ENCODE results near the gene DMGDH. TPM values are rescaled to one million over a fixed set of nuclear protein-coding genes. Genes with fewer than 3 reads are reported as not detected.

Gene DMGDH
- 0.48 and 1.5 TPM in 2 replicates for total RNA-seq
- polyA plus RNA-seq (2012): 5.2 TPM

DNA sequence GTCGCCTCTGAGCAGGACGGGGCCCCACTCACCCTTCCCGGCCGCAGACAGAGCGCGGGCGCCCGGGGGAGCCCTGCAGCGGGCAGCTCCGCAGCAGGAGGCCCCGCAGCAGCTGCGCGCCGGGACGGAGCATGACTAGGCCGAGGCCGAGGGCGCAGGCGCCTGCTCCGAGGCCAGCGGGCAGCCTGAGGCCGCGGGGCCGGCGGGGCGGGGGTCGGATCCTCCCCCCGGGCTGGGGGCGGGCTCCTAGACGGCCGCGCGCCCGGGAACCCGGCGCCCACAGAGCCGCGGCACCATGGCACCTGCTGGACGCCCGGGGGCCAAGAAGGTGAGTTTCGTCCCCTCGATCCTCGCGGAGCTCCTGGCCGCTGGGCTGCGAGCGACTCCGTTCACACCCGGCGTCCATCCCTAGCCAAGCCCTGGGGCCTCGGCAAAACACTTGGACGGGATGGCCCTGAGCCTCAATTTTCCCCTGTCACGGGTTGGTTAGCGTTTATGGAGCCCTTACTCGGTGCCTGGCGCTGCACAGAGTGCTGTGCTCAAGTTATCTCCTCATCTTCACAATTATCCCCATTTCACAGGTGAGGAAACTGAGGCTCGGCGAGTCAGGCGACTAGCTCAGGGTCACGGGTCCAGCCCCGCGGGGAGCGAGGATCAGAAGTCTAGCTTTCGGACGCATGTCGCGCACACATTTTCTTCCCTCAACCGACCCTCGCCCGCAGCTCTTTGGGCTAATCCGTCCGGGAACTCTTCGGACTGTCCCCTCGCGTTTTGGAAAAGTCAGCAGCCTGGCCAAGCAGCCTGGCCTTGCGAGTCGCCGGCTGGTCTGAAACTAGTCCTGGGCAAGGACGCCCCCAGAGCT, at the start of gene DMGDH, which contains the start of gene BHMT2:
Gene DMGDH (minus strand): TSS at position 187 of the 862 bp plus-strand sequence. CDS start 54 bp downstream, at position 133.
Gene BHMT2 (plus strand): TSS at position 280 of the 862 bp plus-strand sequence. CDS start 16 bp downstream, at position 296.
- DNase-seq (ENCODE audit: low read depth): peak; percentile 51

DNA sequence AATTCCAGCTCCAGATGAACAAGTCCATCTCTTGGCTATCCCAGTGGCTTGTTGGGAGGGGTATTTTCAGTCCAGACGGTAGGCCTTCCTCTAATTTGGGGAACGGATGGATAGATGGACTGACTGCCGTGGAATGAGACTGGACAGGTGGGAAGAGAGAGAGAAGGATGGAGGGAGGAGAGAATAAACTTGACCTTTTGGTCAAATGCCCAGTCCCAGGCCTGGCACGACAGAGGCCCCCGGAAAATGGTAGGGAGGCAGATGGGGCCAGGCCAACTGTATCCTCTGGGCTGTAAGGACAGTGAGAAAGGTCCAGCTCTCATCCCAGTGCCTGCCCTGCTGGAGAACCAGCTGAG, 43.2 kb upstream of the DMGDH start:
- no peak for DNase-seq (ENCODE audit: low read depth)

DNA sequence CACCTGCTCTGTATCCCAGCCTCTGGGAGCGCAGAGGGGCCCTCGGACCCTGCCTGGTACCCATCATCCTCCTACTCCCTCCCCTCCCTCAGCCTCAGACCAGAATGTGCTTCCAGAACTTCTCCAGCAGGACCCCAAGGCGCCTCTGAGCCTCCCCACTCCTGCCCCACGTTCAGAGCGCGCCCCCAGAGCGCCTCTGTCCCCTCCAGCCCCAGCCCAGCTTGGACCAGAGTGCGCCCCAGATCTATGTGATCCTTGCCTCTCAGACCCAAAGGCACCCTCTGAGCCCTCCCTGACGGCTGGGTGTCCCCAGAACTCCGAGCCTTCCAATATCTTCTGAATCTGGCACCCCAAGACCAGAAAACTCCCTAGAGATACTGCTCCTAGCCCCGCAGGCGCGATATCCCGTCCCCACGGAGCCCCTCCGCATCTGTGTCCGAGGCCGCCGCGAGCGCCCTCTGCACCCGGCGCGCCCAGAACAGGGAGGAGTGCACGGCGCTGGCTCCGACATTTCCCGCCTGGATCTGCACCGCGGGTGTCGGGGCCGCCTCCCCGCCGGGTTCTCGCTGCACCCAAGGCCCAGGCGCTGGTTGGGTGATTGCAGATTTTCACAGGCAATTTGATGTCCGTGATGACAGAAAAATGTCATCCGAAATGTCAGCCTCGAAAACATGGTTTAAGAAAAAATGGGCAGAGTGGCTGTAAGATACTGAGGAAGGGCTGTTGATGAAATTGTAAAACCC, 42.7 kb upstream of the DMGDH start:
- DNase-seq (ENCODE audit: low read depth): no peak

DNA sequence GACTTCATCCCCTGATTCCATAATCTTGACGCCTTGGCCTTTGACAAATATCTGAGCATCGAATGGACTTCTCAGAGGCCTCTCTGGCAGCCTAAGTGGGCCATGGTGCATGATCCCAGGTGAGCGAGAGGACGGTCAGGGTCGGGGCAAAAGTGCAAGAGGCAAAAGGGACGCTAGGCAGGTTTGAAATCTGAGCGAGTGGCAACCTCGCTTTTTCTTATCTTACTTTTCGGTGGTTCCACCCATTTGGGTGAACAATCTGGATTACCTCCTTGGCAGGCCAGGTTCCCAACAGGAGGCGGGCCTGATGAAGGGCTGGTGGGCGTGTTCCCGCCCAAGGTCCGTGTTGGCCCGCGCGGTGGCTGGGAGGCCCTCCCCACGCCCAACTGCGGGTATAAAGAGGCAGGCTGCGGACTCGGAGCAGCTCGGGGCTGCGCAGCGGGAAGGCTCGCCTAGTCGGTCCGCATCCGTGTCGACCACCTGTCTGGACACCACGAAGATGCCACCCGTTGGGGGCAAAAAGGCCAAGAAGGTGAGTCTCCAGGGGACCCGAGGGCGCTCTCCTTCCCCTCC, 42.0 kb upstream of the DMGDH start, which contains the start of gene BHMT:
Gene BHMT (plus strand): TSS at position 423 of the 573 bp plus-strand sequence. CDS start 77 bp downstream, at position 500.
- no peak for DNase-seq (ENCODE audit: low read depth)

DNA sequence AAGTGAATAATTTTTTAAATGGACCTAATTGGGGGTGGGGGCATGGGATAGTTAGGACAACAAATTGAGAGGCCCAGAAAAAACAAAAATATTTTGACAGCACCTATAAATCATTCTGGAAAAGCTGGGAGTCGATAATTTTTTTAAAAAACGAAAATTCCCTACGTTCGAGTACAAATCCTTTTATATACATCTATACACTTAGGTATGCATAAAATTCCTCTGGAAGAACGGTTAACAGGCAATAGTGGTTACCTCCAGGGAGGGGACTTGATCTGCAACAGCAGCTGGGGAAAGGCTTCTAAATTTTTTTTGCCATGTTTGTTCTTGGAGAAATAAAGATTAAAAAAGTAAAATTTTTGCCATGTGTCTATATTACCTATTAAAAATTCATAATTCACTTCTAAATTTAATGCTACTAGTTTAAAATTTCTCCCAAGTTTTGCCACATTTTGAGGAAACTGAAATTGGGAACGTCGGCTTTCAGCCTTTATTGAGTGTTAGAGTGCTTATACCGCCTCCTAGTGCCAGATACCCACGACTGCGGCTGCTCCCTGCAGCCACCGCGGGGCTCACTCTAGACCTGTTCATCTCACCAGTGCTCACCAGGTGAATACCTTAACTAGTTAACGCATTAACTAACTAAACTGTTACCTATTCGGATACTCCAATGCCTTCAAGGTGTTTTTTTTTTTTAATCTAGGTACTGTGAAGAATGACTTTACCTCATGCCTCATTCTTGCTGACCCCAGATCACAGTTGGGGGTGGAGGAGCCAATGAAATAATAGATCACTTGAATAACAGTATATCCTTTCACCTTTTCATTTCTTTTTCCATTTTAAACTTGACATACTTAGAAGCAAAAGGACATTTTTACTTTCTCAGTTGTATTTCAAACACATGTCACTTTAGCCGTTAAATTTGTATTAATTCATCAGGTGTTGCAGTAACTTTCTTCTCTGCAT, 40.3 kb upstream of the DMGDH start:
- no peak for DNase-seq (ENCODE audit: low read depth)

DNA sequence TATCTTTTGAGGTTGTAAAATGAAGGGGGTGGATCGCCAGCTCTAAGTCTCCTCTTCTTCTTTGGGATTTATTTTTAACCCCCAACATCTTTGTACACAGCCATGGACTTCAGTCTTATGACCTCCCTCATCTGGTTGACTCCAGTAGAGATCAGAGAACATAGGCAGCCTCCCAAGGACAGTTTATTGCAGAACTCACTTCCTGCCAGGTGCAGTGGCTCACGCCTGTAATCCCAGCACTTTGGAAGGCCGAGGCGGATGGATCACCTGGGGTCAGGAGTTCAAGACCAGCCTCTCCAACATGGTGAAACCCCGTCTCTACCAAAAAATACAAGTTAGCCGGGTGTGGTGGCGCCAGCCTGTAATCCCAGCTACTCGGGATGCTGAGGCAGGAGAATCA, 39.3 kb upstream of the DMGDH start:
- DNase-seq (ENCODE audit: low read depth): no peak

DNA sequence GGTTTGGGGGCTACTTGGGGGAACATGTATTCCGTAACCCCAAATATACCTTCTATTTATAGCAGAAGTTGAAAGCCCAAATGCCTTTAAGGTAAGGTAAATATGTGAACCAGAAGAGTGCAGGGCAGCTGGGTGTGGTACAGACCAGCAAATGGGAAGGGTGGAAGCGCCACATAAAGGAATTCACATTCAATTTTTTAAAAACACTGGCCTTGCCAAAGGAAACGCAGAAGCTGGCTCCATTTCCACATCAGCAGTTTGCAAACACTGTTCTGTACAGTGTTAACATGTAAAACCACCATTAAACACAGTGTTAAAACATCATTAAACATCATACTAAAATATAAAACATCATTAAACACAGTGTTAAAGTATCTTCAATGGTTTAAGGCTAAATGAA, 38.6 kb upstream of the DMGDH start:
- DNase-seq (ENCODE audit: low read depth): no peak

DNA sequence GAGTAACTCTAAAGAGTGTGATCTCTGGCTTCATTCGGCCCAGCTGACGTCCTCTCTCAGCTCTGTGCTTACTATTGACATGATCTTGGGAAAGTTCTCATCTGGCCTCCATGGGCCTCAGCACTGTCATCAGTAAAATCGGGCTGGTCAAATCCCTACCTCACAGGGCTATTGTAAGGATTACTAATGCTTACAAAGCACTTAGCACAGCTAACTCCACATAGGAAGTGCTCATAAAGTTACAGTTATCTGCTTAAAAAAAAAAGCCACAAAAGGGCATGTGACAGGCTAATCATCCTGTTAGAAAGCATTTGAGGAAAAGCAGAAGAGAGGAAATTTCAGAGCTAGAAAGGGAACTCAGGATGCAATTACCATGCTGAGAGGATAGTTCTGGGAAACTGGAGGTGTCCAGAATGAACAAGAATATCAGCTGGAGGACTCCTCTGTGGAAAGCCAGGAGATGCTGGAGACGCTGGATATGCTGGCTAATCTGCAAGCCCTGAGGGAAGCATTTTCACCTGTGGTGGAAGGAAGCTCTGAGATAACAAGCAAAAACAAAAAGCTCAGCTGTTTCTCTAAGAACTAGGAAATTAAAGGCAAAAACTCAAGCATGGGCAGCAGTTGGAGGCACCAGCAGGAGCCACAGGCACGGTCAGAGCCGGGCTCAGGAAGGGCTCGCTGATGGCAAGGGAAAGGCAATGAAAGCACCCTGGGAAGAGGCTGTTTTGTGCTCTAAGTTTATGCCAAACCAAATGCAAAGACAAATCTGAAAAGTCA, 37.7 kb upstream of the DMGDH start:
- DNase-seq (ENCODE audit: low read depth): no peak

DNA sequence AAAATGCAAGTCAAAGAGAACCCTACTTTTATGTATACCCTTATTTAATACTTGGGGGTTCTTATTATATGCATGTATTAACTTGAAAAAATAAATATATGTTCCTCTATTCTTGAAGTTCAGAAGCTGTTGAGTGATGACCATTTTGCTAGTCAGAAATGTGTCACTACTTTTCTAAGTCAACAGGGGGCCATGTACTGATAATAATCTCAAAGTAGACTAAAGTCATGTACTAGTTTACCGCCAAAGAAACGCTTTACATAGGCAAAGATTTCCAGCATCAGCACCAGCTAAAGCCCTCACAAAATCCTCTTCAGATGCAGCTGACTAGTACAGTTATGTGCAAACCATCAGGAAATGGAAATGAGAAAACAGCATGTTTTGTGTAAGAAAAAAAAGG, 36.4 kb upstream of the DMGDH start:
- DNase-seq (ENCODE audit: low read depth): no peak

DNA sequence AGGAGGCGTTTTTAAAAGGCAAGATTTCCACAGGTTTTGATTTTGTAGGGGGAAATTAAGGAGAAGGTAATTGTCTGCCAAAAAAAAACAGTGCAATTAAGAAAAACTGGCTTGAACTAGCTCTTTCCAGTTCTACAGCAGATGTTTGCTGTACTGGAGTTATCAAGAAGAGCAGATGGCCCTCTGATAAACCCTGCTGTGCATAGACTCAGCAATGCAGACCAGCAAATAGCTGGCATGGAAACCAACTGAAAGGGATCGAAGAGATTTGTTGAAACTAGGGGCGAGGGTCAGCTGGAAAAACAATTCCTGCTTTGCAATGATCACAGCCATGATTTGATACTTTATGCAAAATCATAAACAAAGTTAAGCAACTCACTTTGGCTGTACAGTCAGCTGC, 24.3 kb upstream of the DMGDH start:
- no peak for DNase-seq (ENCODE audit: low read depth)

DNA sequence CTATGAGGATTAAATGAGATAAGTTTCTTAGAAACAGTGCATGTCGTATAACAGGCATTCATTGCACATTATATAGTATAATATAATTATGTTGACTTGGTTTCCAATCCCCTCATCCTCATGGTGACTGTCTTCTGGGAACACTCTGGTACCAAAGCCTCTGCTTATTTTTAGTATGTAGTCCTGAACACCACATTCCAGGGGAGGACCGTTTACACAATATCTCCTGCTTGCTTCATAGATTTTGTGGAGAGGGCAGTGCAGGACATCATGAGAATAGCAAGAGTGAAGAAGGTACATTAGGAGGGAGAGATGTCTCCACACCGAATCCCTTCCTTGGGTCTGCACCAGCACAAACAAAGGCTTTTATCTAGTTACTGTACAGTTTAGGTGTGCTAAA, 21.6 kb upstream of the DMGDH start:
- no peak for DNase-seq (ENCODE audit: low read depth)

DNA sequence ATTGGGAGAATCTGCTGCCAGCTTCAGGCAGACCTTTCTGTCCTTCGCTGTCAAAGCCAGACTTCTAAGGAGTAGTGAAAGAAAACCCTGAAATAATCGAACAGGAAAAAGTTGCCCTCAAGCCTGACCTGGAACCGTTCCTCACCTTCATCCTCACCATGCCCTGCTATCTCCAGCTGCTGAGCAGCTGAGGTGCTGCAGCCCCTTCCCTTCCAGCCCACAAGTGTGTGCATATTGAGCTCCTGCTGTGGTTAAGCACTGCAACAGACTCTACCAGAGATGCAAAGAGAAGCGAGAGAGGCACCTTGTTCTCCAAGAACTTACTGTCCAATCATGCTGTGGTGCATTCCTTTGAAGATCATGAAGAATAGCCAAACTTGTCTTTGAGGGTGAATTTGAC, 19.0 kb upstream of the DMGDH start:
- no peak for DNase-seq (ENCODE audit: low read depth)

DNA sequence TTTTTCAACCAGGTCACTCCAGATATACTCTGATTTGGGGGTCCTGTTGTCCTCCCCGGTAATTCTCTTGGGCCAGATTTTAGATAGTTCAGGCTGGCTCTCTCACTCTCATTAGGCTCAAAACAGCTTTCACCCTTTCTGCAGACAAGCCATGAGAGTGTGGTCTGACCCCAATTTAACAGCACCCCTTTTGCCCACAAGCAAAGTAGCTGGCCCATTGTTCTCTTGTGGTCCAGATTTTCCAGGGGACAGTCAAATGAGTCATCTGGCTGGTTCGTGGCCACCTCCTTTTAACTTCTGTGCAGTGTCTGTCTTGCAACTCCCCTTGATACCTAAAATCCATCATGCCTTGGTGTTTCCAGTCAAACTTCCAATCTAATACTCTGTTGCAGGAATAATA, 16.6 kb upstream of the DMGDH start:
- DNase-seq (ENCODE audit: low read depth): peak; percentile 52

DNA sequence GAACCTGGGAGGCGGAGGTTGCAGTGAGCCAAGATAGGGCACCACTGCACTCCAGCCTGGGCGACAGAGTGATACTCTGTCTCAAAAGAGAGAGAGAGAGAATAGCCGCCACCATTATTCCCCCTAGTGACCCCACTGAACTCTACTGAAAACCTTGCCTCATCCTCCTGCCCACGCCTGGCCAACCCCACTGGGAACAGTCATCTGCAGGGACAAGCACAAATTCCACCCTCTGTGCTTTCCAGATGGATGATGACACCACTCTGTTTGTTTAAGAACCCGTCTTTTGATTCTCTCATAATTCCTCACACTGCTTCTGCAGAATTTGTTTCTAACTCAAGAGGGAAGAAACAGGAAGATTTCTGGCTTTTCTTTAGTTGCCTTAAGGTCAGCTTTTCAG, 12.3 kb upstream of the DMGDH start:
- DNase-seq (ENCODE audit: low read depth): no peak

DNA sequence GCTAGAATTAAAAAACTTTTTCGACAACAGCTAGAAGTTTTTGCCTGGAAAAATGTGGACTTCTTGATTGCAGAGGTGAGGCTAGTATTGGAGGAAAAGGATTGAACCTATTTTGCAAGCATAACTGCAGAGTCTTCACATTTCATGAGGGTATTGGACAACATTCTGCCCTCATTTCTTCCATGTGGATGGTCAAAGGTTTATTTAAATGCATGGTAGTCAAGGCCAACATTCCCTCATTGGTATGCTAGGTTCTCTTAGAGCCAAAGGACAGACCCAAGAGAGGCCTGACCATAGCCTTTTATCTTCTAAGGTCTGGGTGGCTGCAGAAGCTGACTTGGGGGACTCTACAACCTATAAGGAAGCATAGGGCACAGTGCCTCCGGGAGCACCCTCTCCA, 11.3 kb upstream of the DMGDH start:
- DNase-seq (ENCODE audit: low read depth): no peak

DNA sequence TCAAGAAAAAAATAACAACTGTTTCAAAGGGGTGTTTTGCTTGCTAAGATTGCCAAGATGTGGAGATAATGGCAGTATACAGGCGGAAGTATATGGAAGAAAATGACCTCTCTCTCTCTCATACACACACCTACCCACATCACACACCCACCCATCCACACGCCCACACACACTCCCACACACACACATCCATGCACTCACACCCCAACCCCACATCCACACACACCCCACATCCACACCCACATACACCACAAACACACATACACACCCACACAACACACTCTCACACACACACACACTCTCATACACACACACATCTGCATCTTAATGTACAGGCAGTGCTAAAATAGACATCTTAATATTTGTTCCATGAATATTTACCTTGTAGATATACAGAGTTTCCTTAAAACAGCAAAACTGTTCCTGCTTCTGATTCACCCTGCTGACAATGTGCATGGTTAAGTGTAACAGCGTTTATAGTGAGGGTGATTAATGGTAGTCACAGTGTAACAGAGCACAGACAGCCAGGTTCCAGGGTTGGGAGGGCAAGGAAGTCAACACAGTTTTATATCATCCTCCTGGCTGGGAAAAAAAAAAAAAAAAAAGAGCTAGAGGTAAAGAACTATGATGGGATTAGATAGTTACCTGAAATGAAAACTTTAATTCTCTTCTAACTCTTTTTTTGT, 8.3 kb upstream of the DMGDH start:
- DNase-seq (ENCODE audit: low read depth): no peak

DNA sequence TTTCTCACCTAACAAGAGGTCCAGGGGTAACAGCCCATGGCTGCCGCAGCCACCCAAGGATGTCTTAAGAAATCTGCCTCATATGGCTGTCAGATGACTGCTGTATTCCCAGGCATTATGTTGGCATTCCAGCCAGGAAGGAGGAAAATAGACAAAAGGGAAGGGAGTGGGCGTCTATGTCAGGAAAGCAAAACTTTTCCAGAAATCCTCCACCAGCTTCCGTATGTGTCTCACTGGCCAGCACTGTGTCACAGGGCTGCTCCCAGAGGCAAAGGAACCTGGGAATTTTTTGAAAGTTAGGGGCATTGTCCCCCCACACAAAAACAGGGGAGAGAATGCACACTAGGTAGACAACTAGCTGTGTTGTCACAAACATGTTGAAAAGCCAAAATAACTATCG, 7.3 kb upstream of the DMGDH start:
- DNase-seq (ENCODE audit: low read depth): no peak

DNA sequence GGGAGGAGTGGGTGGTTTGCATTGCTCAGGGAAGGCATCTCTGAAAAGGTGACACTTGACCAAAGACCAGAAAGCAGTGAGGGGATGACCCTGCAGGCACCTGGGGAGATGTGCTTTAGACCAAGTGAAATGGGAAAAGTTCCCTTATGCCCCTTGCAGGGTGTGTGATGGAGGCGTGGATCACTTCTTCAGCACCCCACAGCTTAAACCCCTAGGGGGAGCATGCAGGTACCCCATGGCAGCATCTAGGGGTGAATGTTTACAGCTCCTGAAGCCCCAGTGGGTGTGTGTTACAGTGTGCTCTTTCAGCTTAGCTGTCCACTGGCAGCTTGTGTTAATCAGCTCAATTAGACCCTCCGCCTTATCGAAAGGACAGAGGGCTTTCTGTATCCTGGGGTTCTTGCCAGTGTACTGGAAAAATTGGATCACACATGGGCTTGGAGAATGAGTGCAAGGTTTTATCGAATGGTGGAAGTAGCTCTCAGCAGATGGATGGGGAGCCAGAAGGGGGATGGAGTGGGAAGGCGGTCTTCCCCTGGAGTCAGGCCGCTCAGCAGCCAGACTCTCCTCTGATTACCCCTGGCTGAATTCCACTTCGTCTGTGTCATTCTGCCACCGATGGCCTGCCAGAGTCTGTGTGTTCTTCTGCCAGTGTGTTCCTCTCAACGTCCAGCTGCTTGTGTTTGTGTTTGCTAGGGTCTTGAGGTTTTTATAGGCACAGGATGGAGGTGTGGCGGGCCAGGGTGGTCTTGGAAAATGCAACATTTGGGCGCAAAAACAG, 6.4 kb upstream of the DMGDH start:
- no peak for DNase-seq (ENCODE audit: low read depth)

DNA sequence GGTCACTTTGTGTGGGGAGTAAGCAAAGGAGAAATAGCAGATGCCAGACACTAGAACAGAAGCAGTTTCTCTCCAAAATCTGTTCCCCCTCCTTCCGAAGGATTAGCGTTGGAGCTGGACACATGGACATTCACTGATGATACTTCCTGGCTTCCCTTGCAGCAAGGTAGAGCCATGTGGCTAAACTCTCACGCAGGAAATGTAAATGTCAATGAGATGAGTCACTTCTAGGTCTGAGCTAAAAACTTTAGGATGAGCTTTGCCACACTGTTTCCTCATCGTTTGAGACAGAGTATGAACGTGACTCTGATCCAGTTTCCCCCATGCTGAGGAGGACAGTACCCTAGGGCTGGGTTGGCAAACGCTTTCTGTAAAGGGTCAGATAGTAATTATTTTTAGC, 5.2 kb upstream of the DMGDH start:
- no peak for DNase-seq (ENCODE audit: low read depth)

Measured in myocyte (in vitro differentiated cells).